ENCODE measurements around the gene COP1. TPM values are rescaled to one million over a fixed set of nuclear protein-coding genes. Genes with fewer than 3 reads are reported as not detected.

COP1 gene
- total RNA-seq, 2 experiments from 2014 or later, result 33.8 to 36.9 TPM

GRCh38 chr1:175944591-175944990 is 262.5 kb downstream of the COP1 start:
- Mint-ChIP-seq H3K27me3 (no peaks in the 10 kb centered on the region), H3K4me1 (ENCODE audit: low read depth) (no peaks in the 10 kb centered on the region), H3K36me3 (ENCODE audit: low read depth) (peaks cover 73% of the 10 kb centered on the region), H3K4me3 (no peak overlapping the region), H3K27ac (no peak overlapping the region), H3K9me3 (peaks cover 2% of the 10 kb centered on the region)
- DNase-seq, result no peak
- ChIA-PET POLR2A (no interaction called here), CTCF (no interaction called here)
- intact Hi-C loops (cut with micrococcal nuclease), result no loop called here
- no peak for TF ChIP-seq CTCF (IDR thresholded peaks at IDR 0.05)
- no peak for ATAC-seq

- ChIA-PET POLR2A (no interaction called here), CTCF (no interaction called here)
- ATAC-seq (no peak), DNase-seq (no peak)
- intact Hi-C loops (cut with micrococcal nuclease), result no loop called here
- Mint-ChIP-seq H3K27ac (no peak overlapping the region), H3K36me3 (ENCODE audit: low read depth) (peaks cover 75% of the 10 kb centered on the region), H3K4me3 (no peak overlapping the region), H3K27me3 (no peaks in the 10 kb centered on the region), H3K9me3 (peaks cover 4% of the 10 kb centered on the region), H3K4me1 (ENCODE audit: low read depth) (no peaks in the 10 kb centered on the region)
- TF ChIP-seq CTCF (IDR thresholded peaks at IDR 0.05), result no peak
Measured at GRCh38 chr1:175941164-175941563, 265.9 kb downstream of the COP1 start.

GRCh38 chr1:175936736-175937135 is 270.4 kb downstream of the COP1 start:
- TF ChIP-seq CTCF (IDR thresholded peaks at IDR 0.05), result no peak
- intact Hi-C loops (cut with micrococcal nuclease), result no loop called here
- ChIA-PET CTCF (no interaction called here), POLR2A (no interaction called here)
- Mint-ChIP-seq H3K36me3 (ENCODE audit: low read depth) (peaks cover 46% of the 10 kb centered on the region), H3K27ac (no peak overlapping the region), H3K27me3 (no peaks in the 10 kb centered on the region), H3K4me3 (no peak overlapping the region), H3K9me3 (peaks cover 7% of the 10 kb centered on the region), H3K4me1 (ENCODE audit: low read depth) (no peaks in the 10 kb centered on the region)
- ATAC-seq (no peak), DNase-seq (no peak)

- H3K4me1 Mint-ChIP-seq (ENCODE audit: low read depth), result no peaks in the 10 kb centered on the region
- H3K36me3 Mint-ChIP-seq (ENCODE audit: low read depth), result peaks cover 42% of the 10 kb centered on the region
- intact Hi-C loops (cut with micrococcal nuclease), result no loop called here
- TF ChIP-seq CTCF (IDR thresholded peaks at IDR 0.05), result no peak
- no peak overlapping the region for H3K4me3 Mint-ChIP-seq
- no peak for ATAC-seq
- DNase-seq, result no peak
- no peak overlapping the region for H3K27ac Mint-ChIP-seq
- ChIA-PET POLR2A (no interaction called here), CTCF (no interaction called here)
- H3K9me3 Mint-ChIP-seq, result peaks cover 13% of the 10 kb centered on the region
- H3K27me3 Mint-ChIP-seq, result no peaks in the 10 kb centered on the region
Measured at GRCh38 chr1:175935566-175936115, 271.4 kb downstream of the COP1 start.

- ChIA-PET POLR2A (no interaction called here), CTCF (no interaction called here)
- no peak for ATAC-seq
- intact Hi-C loops (cut with micrococcal nuclease), result no loop called here
- no peak for TF ChIP-seq CTCF (IDR thresholded peaks at IDR 0.05)
- peaks cover 14% of the 10 kb centered on the region for H3K9me3 Mint-ChIP-seq
- DNase-seq, result no peak
- H3K27me3 Mint-ChIP-seq, result no peaks in the 10 kb centered on the region
- peaks cover 38% of the 10 kb centered on the region for H3K36me3 Mint-ChIP-seq (ENCODE audit: low read depth)
- H3K4me1 Mint-ChIP-seq (ENCODE audit: low read depth), result no peaks in the 10 kb centered on the region
- H3K4me3 Mint-ChIP-seq, result no peak overlapping the region
- no peak overlapping the region for H3K27ac Mint-ChIP-seq
Measured at GRCh38 chr1:175935166-175935565, 271.9 kb downstream of the COP1 start.

All from activated CD8-positive, alpha-beta T cell treated with anti-CD3 and anti-CD28 coated beads for 36 hours (primary cell).